H1 (cell line): Measurements from ENCODE around the gene ULK1. TPM values are rescaled to one million over a fixed set of nuclear protein-coding genes. Genes with fewer than 3 reads are reported as not detected.

Experiments used
- ASH2L ChIP-seq: fragments of 200-600, 300-600 bp; sonication (generic); IDR thresholded peaks from one replicate; pipeline ENCODE4 v1.7.1; 2017; ENCODE audit warnings: low read length
- CBX5 ChIP-seq: fragments of 300-800, 300-1000 bp; sonication (generic); IDR thresholded peaks from 2 replicates; pipeline ENCODE4 v1.7.1; 2016; ENCODE audit warnings: antibody characterized with exemption, low read length, low read depth
- CTBP2 ChIP-seq: IDR thresholded peaks from 2 replicates; pipeline ENCODE4 v1.7.0; 2011; ENCODE audit warnings: borderline replicate concordance, mild to moderate bottlenecking, moderate library complexity, mixed read lengths, low read length; ENCODE audit not compliant: insufficient read depth, insufficient read length
- GABPA ChIP-seq: IDR thresholded peaks from 2 replicates; pipeline ENCODE4 v1.6.1; 2011; ENCODE audit warnings: mild to moderate bottlenecking, low read length, moderate library complexity, borderline replicate concordance; ENCODE audit not compliant: insufficient read depth
- SAP30 ChIP-seq: fragments of 300-600 bp; sonication (generic); IDR thresholded peaks from 2 replicates; pipeline ENCODE4 v1.7.1; 2012; ENCODE audit warnings: low read length, moderate library complexity, mild to moderate bottlenecking, inconsistent platforms; ENCODE audit not compliant: insufficient read depth, insufficient replicate concordance
- SRF ChIP-seq: IDR thresholded peaks from 2 replicates; pipeline ENCODE4 v1.6.1; 2011; ENCODE audit warnings: mild to moderate bottlenecking, low read depth, low read length, moderate library complexity
- TAF1 ChIP-seq: IDR thresholded peaks from 2 replicates; pipeline ENCODE4 v1.6.1; 2011; ENCODE audit warnings: mild to moderate bottlenecking, low read depth, low read length
- polyA plus RNA-seq, 7 experiments: library from polyadenylated mRNA; depleted of rRNA in 3 of 7; stranded (reverse) in 5 of 7; unstranded in 2 of 7; fragments of >200 nt in 5 of 7; fragments of 200-250 nt in 2 of 7; gene quantifications; 1 replicate in 5 of 7; 2 replicates in 1 of 7; 4 replicates in 1 of 7; pipeline versions ENCODE4 v1.2.1 to v1.2.3, GENCODE V29; 2011 to 2013; ENCODE audit warnings: missing spikeins in 2 of 7, mixed read lengths in 2 of 7
- total RNA-seq: library from RNA; stranded (reverse); fragmentation: NEBNext Ultra II Directional; extraction: Animal tissue kit (Norgen Biotek cat#: 25700); gene quantifications from 2 replicates; pipeline ENCODE4 v1.2.1, GENCODE V29; 2021

Gene ULK1
- total and polyA plus RNA-seq, 2 of the 8 experiments (the other 6 are each of a cell fraction or from before 2014, with no cell fraction given), result 13.0 to 44.1 TPM

DNA sequence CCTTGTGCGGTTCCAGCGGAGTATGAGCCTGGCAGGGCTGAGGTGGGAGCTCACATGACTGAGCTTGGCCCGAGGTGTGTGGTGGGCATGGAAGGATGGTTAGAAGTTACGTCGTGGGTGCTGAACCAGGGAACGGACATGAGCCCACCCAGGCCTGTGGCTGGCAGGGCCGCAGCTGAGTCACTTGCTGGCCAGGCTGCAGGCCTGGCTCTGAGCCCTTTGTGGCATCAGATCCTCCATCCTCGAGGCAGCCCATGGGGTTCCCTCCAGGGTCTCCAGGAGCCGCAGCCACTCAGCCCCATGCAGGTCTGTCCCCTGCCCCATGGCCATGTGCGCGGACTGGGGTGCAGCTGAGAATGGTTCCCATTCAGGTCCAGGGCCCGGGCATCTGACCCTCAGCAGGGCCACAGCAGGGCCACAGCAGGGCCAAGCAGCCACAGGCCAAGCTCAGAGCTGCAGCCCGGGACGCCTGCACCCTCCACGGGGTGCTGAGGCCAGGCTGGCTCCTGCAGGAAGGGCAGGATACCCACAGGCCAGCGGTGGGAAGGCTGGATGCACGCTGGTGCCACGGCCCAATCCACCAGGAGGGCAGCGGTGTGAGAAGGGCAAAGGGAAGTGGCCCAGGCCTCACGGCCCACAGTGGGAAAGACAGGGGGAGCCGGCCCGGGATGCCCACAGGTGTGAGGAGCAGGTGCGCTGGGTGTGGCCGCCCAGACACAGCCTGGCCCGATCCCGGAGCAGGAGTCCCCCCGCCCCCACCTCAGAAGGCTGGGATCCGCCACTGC is 26.3 kb upstream of the ULK1 start (continued):
- TF ChIP-seq SRF (no peak), TAF1 (no peak), ASH2L (no peak), CTBP2 (no peak), CBX5 (no peak), SAP30 (no peak), GABPA (no peak)
